Smooth muscle cell (in vitro differentiated cells): Measurements from ENCODE around the gene CD200. TPM values are rescaled to one million over a fixed set of nuclear protein-coding genes. Genes with fewer than 3 reads are reported as not detected.
"Not testable (repeated sequence)": the region's sequence is repeated elsewhere in the genome, so short reads cannot be mapped to it uniquely, and the experiment has no call there.

ENCODE experiments used
- DNase-seq: peaks from one replicate; lab custom pipeline; 2025; ENCODE audit not compliant: unreplicated experiment; lab: John Stamatoyannopoulos, UW
- H2AFZ ChIP-seq: fragments of 200-600 bp; sonication (generic); 2 replicates; pipeline ENCODE4 v1.6.0; 2016; ENCODE audit warnings: antibody characterized with exemption, low read depth, mild to moderate bottlenecking
- H3F3A ChIP-seq: fragments of 200-600 bp; sonication (generic); 2 replicates; pipeline ENCODE4 v1.6.0; 2017; ENCODE audit warnings: antibody characterized with exemption, low read depth
- H3K27ac ChIP-seq: fragments of 200-600 bp; sonication (generic); 2 replicates; pipeline ENCODE4 v1.5.1; 2016; ENCODE audit warnings: low read depth, mild to moderate bottlenecking
- H3K27me3 ChIP-seq: fragments of 200-600 bp; sonication (generic); 2 replicates; pipeline ENCODE4 v1.6.1; 2016; ENCODE audit warnings: low read depth, mild to moderate bottlenecking
- H3K36me3 ChIP-seq: fragments of 200-600 bp; sonication (generic); 2 replicates; pipeline ENCODE4 v1.5.1; 2016; ENCODE audit warnings: low read depth
- H3K4me1 ChIP-seq: fragments of 200-600 bp; sonication (generic); 2 replicates; pipeline ENCODE4 v1.5.1; 2016; ENCODE audit warnings: low read depth
- H3K4me2 ChIP-seq: fragments of 200-600 bp; sonication (generic); 2 replicates; pipeline ENCODE4 v1.6.0; 2016; ENCODE audit warnings: mild to moderate bottlenecking
- H3K4me3 ChIP-seq: fragments of 200-600 bp; sonication (generic); 2 replicates; pipeline ENCODE4 v1.5.1; 2016; ENCODE audit warnings: mild to moderate bottlenecking
- H3K79me2 ChIP-seq: fragments of 200-600 bp; sonication (generic); 2 replicates; pipeline ENCODE4 v1.6.0; 2016; ENCODE audit warnings: low read depth, mild to moderate bottlenecking
- H3K9ac ChIP-seq: fragments of 200-600 bp; sonication (generic); 2 replicates; pipeline ENCODE4 v1.6.0; 2016; ENCODE audit warnings: low read depth
- H3K9me3 ChIP-seq: fragments of 200-600 bp; sonication (generic); replicated peaks from 2 replicates; pipeline ENCODE4 v1.5.1; 2016; ENCODE audit warnings: low read depth
- H4K20me1 ChIP-seq: fragments of 200-600 bp; sonication (generic); 2 replicates; pipeline ENCODE4 v1.6.0; 2016; ENCODE audit warnings: low read depth
- CTCF ChIP-seq: fragments of 200-600 bp; sonication (generic); IDR thresholded peaks from 2 replicates; pipeline ENCODE4 v1.5.1; 2017; ENCODE audit warnings: borderline replicate concordance, mild to moderate bottlenecking, antibody characterized with exemption; ENCODE audit not compliant: insufficient read depth, poor library complexity, severe bottlenecking
- WGBS: methylation state at CpG from one replicate; pipeline ENCODE4 v1.1.7; 2016; ENCODE audit warnings: low lambda C conversion rate; 5-methylcytosine and 5-hydroxymethylcytosine counted together
- polyA plus RNA-seq: library from polyadenylated mRNA; unstranded; fragments of >200 nt; fragmentation: Nextera tagmentation; extraction: Ambion mirVana; gene quantifications from 2 replicates; pipeline ENCODE4 v1.2.1, GENCODE V29; 2016
- total RNA-seq: library from RNA; depleted of rRNA; stranded (reverse); fragments of >200 nt; gene quantifications from 2 replicates; pipeline ENCODE4 v1.2.3, GENCODE V29; 2014

CD200 gene
- total and polyA plus RNA-seq, 2 experiments from 2014 or later = 10.0 to 12.4 TPM

- Histone ChIP-seq H3K9me3 (no peaks in the 10 kb centered on the region), H3K4me2 (no peak overlapping the region), H3K4me3 (no peak overlapping the region), H3K9ac (no peak overlapping the region), H3F3A (no peaks in the 10 kb centered on the region), H3K27me3 (peaks cover 3% of the 10 kb centered on the region), H3K79me2 (no peaks in the 10 kb centered on the region), H2AFZ (no peak overlapping the region), H3K27ac (no peak overlapping the region), H3K4me1 (peaks cover 5% of the 10 kb centered on the region), H4K20me1 (no peaks in the 10 kb centered on the region), H3K36me3 (no peaks in the 10 kb centered on the region)
- 86% methylated on average over 2 of the region's 2 CpGs for WGBS
- no peak for TF ChIP-seq CTCF
- DNase-seq = no peak
Measured at GRCh38 chr3:112403103-112403502, 70.1 kb downstream of the CD200 start.

- H3K79me2 ChIP-seq, H3K4me1 ChIP-seq, H3F3A ChIP-seq, H3K27ac ChIP-seq, H3K36me3 ChIP-seq, H4K20me1 ChIP-seq, H2AFZ ChIP-seq, H3K4me2 ChIP-seq, H3K9me3 ChIP-seq, DNase-seq, H3K9ac ChIP-seq, H3K27me3 ChIP-seq, H3K4me3 ChIP-seq: not testable (repeated sequence)
- 49% methylated on average over 5 of the region's 5 CpGs for WGBS
Measured at GRCh38 chr3:112404924-112405549, 72.1 kb downstream of the CD200 start.

GRCh38 chr3:112405845-112406244 is 72.9 kb downstream of the CD200 start:
- H3K4me1 ChIP-seq = peaks cover 4% of the 10 kb centered on the region
- no peak overlapping the region for H2AFZ ChIP-seq
- H3K4me3 ChIP-seq = no peak overlapping the region
- WGBS = 78% methylated on average over 4 of the region's 4 CpGs
- no peak for TF ChIP-seq CTCF
- no peaks in the 10 kb centered on the region for H4K20me1 ChIP-seq
- H3F3A ChIP-seq = no peaks in the 10 kb centered on the region
- H3K9me3 ChIP-seq = no peaks in the 10 kb centered on the region
- no peaks in the 10 kb centered on the region for H3K27me3 ChIP-seq
- H3K36me3 ChIP-seq = no peaks in the 10 kb centered on the region
- no peak overlapping the region for H3K27ac ChIP-seq
- H3K79me2 ChIP-seq = no peaks in the 10 kb centered on the region
- H3K9ac ChIP-seq = no peak overlapping the region
- no peak for DNase-seq
- no peak overlapping the region for H3K4me2 ChIP-seq

GRCh38 chr3:112407214-112407887 is 74.4 kb downstream of the CD200 start:
- Histone ChIP-seq H3K9me3 (no peaks in the 10 kb centered on the region), H3K4me1 (no peaks in the 10 kb centered on the region), H3K36me3 (no peaks in the 10 kb centered on the region), H3K9ac (no peak overlapping the region), H3K27ac (no peak overlapping the region), H4K20me1 (no peaks in the 10 kb centered on the region), H3K4me3 (peak overlapping the region; percentile 6), H3F3A (no peaks in the 10 kb centered on the region), H3K27me3 (no peaks in the 10 kb centered on the region), H2AFZ (peak overlapping the region; percentile 55), H3K79me2 (no peaks in the 10 kb centered on the region), H3K4me2 (no peak overlapping the region)
- no peak for TF ChIP-seq CTCF
- DNase-seq = no peak
- WGBS = 78% methylated on average over 6 of the region's 6 CpGs
